LoVo (cell line): ENCODE measurements around the gene ZNF557.

Experiments
- DNase-seq: peaks from one replicate; pipeline ENCODE4 v3.0.0-alpha.2; 2016; ENCODE audit warnings: low spot score

ZNF557 gene

GRCh38 chr19:7125221-7125620, 55.7 kb downstream of the ZNF557 start:
- DNase-seq = no peak

GRCh38 chr19:7126132-7126531, 56.6 kb downstream of the ZNF557 start:
- DNase-seq = no peak

GRCh38 chr19:7130043-7130442, 60.5 kb downstream of the ZNF557 start:
- no peak for DNase-seq

GRCh38 chr19:7132054-7132453, 62.6 kb downstream of the ZNF557 start:
- DNase-seq = no peak

- DNase-seq = no peak
Measured at GRCh38 chr19:7137120-7137519, 67.6 kb downstream of the ZNF557 start.
